ENCODE results near the gene LAMB1. TPM values are rescaled to one million over a fixed set of nuclear protein-coding genes. Genes with fewer than 3 reads are reported as not detected.
A peak's percentile ranks its signal among the peaks of the same experiment; 100 is the strongest.

The LAMB1 gene
- polyA plus RNA-seq, 1 experiment, result 266 TPM

- no peak overlapping the region for H3K4me3 ChIP-seq (ENCODE audit: low read depth, low read length)
- no peaks in the 10 kb centered on the region for H3K27me3 ChIP-seq (ENCODE audit: control insufficient read depth, insufficient read depth, low read length)
- POLR2A ChIA-PET, result no interaction called here
- TF ChIP-seq CTCF (IDR thresholded peaks at IDR 0.05; ENCODE audit: low read depth, low read length), result no peak
- no peak for DNase-seq (ENCODE audit: low read depth, low spot score)
- CTCF ChIA-PET, result no interaction called here
- no peak overlapping the region for H3K27ac ChIP-seq (ENCODE audit: low read depth, low read length)
- no peaks in the 10 kb centered on the region for H3K9me3 ChIP-seq (ENCODE audit: control insufficient read depth, insufficient read depth, low read length)
Observed at GRCh38 chr7:107938456-107939250, 64.3 kb downstream of the LAMB1 start.

GRCh38 chr7:107937531-107937930, 65.4 kb downstream of the LAMB1 start:
- POLR2A ChIA-PET, result no interaction called here
- CTCF ChIA-PET, result interaction anchor here (0.6 to 0.9 kb wide), 2 partner anchors 11 to 159 kb away, joined by 3 to 4 read pairs; no protein-coding TSS in a partner anchor
- no peak for TF ChIP-seq CTCF (IDR thresholded peaks at IDR 0.05; ENCODE audit: low read depth, low read length)

GRCh38 chr7:107936312-107936711, 66.6 kb downstream of the LAMB1 start:
- TF ChIP-seq CTCF (IDR thresholded peaks at IDR 0.05; ENCODE audit: low read depth, low read length), result no peak
- ChIA-PET POLR2A (no interaction called here), CTCF (no interaction called here)
- no peak overlapping the region for H3K27ac ChIP-seq (ENCODE audit: low read depth, low read length)
- DNase-seq (ENCODE audit: low read depth, low spot score), result no peak
- no peak overlapping the region for H3K4me3 ChIP-seq (ENCODE audit: low read depth, low read length)
- H3K27me3 ChIP-seq (ENCODE audit: control insufficient read depth, insufficient read depth, low read length), result no peaks in the 10 kb centered on the region
- H3K9me3 ChIP-seq (ENCODE audit: control insufficient read depth, insufficient read depth, low read length), result no peaks in the 10 kb centered on the region

More at GRCh38 chr7:107937531-107937930, 65.4 kb downstream of the LAMB1 start:
- Histone ChIP-seq H3K27me3 (ENCODE audit: control insufficient read depth, insufficient read depth, low read length) (no peaks in the 10 kb centered on the region), H3K4me3 (ENCODE audit: low read depth, low read length) (no peak overlapping the region), H3K27ac (ENCODE audit: low read depth, low read length) (no peak overlapping the region), H3K9me3 (ENCODE audit: control insufficient read depth, insufficient read depth, low read length) (no peaks in the 10 kb centered on the region)
- DNase-seq (ENCODE audit: low read depth, low spot score), result no peak

- CTCF ChIA-PET, result interaction anchor here (0.6 kb wide), 1 partner anchor 1142 kb away, joined by 3 read pairs; no protein-coding TSS in a partner anchor
- no peak for DNase-seq (ENCODE audit: low read depth, low spot score)
- POLR2A ChIA-PET, result interaction anchor here (0.6 to 1.2 kb wide), 2 partner anchors 23 to 48 kb away, joined by 3 to 5 read pairs; no protein-coding TSS in a partner anchor
- Histone ChIP-seq H3K27me3 (ENCODE audit: control insufficient read depth, insufficient read depth, low read length) (no peaks in the 10 kb centered on the region), H3K4me3 (ENCODE audit: low read depth, low read length) (no peak overlapping the region), H3K9me3 (ENCODE audit: control insufficient read depth, insufficient read depth, low read length) (no peaks in the 10 kb centered on the region), H3K27ac (ENCODE audit: low read depth, low read length) (peak overlapping the region; percentile 40)
- TF ChIP-seq CTCF (IDR thresholded peaks at IDR 0.05; ENCODE audit: low read depth, low read length), result no peak
Observed at GRCh38 chr7:107934991-107935770, 67.8 kb downstream of the LAMB1 start.

Data from AG04450 (cell line).